Trophoblast cell (in vitro differentiated cells and primary cell): ENCODE measurements around the gene SERPINH1.

Source experiments
- DNase-seq, 2 donors: peaks; one replicate each; pipeline ENCODE4 v3.0.0-alpha.2; 2016
- H2AFZ ChIP-seq: 2 replicates; pipeline ENCODE4 v1.6.1; 2013; ENCODE audit warnings: low read length, moderate library complexity, mild to moderate bottlenecking; ENCODE audit not compliant: insufficient read depth, poor library complexity
- H2AK5ac ChIP-seq: 2 replicates; pipeline ENCODE4 v1.6.1; 2013; ENCODE audit warnings: mild to moderate bottlenecking, low read length
- H2BK120ac ChIP-seq: 2 replicates; pipeline ENCODE4 v1.6.1; 2013; ENCODE audit warnings: low read length, mild to moderate bottlenecking, moderate library complexity; ENCODE audit not compliant: insufficient read depth, poor library complexity
- H2BK12ac ChIP-seq: 2 replicates; pipeline ENCODE4 v1.6.1; 2013; ENCODE audit warnings: mild to moderate bottlenecking, low read length, moderate library complexity
- H2BK5ac ChIP-seq: 2 replicates; pipeline ENCODE4 v1.6.1; 2013; ENCODE audit warnings: low read length, low read depth, moderate library complexity, mild to moderate bottlenecking; ENCODE audit not compliant: poor library complexity
- H3K14ac ChIP-seq: 2 replicates; pipeline ENCODE4 v1.6.1; 2013; ENCODE audit warnings: mild to moderate bottlenecking, low read length
- H3K18ac ChIP-seq: 2 replicates; pipeline ENCODE4 v1.6.1; 2013; ENCODE audit warnings: mild to moderate bottlenecking, low read length
- H3K23ac ChIP-seq: 2 replicates; pipeline ENCODE4 v1.6.1; 2013; ENCODE audit warnings: low read length
- H3K27ac ChIP-seq: 2 replicates; pipeline ENCODE4 v1.5.1; 2013; ENCODE audit warnings: low read depth, mild to moderate bottlenecking, inconsistent platforms, low read length, moderate library complexity
- H3K27me3 ChIP-seq: 2 replicates; pipeline ENCODE4 v1.6.1; 2013; ENCODE audit warnings: inconsistent platforms, mild to moderate bottlenecking, low read length, moderate library complexity; ENCODE audit not compliant: insufficient read depth
- H3K36me3 ChIP-seq, 2 experiments: 1 replicate in 1 of 2; 2 replicates in 1 of 2; pipeline ENCODE4 v1.6.1; 2013; ENCODE audit warnings: low read length in 2 of 2, mild to moderate bottlenecking in 2 of 2, moderate library complexity in 1 of 2; ENCODE audit not compliant: insufficient read depth in 2 of 2, control insufficient read depth in 1 of 2
- H3K4ac ChIP-seq: 2 replicates; pipeline ENCODE4 v1.6.1; 2013; ENCODE audit warnings: low read depth, mild to moderate bottlenecking, low read length, moderate library complexity
- H3K4me1 ChIP-seq, 2 experiments: 1 replicate in 1 of 2; 2 replicates in 1 of 2; pipeline ENCODE4 v1.6.1; 2013; ENCODE audit warnings: low read length in 2 of 2, mild to moderate bottlenecking in 2 of 2, moderate library complexity in 1 of 2; ENCODE audit not compliant: insufficient read depth in 2 of 2, control insufficient read depth in 1 of 2
- H3K4me2 ChIP-seq: 2 replicates; pipeline ENCODE4 v1.6.1; 2013; ENCODE audit warnings: inconsistent platforms, mild to moderate bottlenecking, low read length, moderate library complexity
- H3K4me3 ChIP-seq: 2 replicates; pipeline ENCODE4 v1.5.1; 2013; ENCODE audit warnings: mild to moderate bottlenecking, low read depth, low read length, inconsistent platforms
- H3K79me1 ChIP-seq: one replicate; pipeline ENCODE4 v1.6.1; 2013; ENCODE audit warnings: low read length
- H3K79me2 ChIP-seq: 2 replicates; pipeline ENCODE4 v1.6.1; 2013; ENCODE audit warnings: low read length, mild to moderate bottlenecking; ENCODE audit not compliant: control insufficient read depth, insufficient read depth, poor library complexity
- H3K9ac ChIP-seq: 2 replicates; pipeline ENCODE4 v1.6.1; 2013; ENCODE audit warnings: mild to moderate bottlenecking, low read length
- H3K9me3 ChIP-seq: 2 replicates; pipeline ENCODE4 v1.6.1; 2013; ENCODE audit warnings: low read depth, mild to moderate bottlenecking, control low read depth, inconsistent platforms, low read length; ENCODE audit not compliant: insufficient read depth
- H4K12ac ChIP-seq: 2 replicates; pipeline ENCODE4 v1.6.1; 2013; ENCODE audit warnings: low read depth, mild to moderate bottlenecking, low read length, moderate library complexity
- H4K8ac ChIP-seq: 2 replicates; pipeline ENCODE4 v1.6.1; 2013; ENCODE audit warnings: low read depth, mild to moderate bottlenecking, low read length, moderate library complexity
- H4K91ac ChIP-seq: one replicate; pipeline ENCODE4 v1.6.1; 2013; ENCODE audit warnings: low read depth, mild to moderate bottlenecking, low read length, moderate library complexity
- WGBS: extraction: QIAGEN DNeasy Blood & Tissue Kit; methylation state at CpG from one replicate; pipeline ENCODE4 v1.1.7; 2013; ENCODE audit warnings: missing lambda C conversion rate; ENCODE audit not compliant: insufficient read length, insufficient coverage; ENCODE audit errors: extremely low coverage; 5-methylcytosine and 5-hydroxymethylcytosine counted together

SERPINH1 gene

DNA sequence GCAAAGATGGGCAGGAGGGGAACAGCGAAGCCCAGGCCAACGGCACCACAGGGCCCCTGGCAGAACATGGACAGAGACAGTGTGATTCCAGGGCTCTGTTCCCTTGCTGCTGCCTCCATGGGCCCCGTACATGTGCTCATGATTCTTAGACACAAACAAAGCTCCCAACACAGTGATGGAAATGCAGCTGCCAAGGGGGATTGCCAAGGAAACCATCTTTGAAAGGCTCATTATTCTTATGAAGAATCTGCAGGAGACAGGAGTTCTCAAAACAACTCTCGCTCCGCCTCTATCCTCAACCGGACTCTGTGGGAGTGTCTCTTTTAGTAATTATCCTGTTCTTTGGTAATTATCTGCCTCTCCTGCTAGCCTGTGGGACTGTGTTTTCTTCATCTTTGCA lies 32.2 kb downstream of the SERPINH1 start:
- Histone ChIP-seq H3K4me3 (no peak overlapping the region), H4K8ac (no peak overlapping the region), H3K4me2 (no peak overlapping the region), H3K9ac (no peak overlapping the region), H4K91ac (no peak overlapping the region), H2AFZ (no peak overlapping the region), H3K9me3 (peaks cover 2% of the 10 kb centered on the region), H3K79me1 (no peaks in the 10 kb centered on the region), H3K4me1 (no peaks in the 10 kb centered on the region), H3K27me3 (no peaks in the 10 kb centered on the region), H3K23ac (no peak overlapping the region), H2BK12ac (no peak overlapping the region), H3K18ac (no peak overlapping the region), H3K4ac (no peak overlapping the region), H2AK5ac (no peak overlapping the region), H3K79me2 (no peaks in the 10 kb centered on the region), H3K36me3 (no peaks in the 10 kb centered on the region), H2BK120ac (no peak overlapping the region), H3K27ac (no peak overlapping the region), H4K12ac (no peak overlapping the region), H3K14ac (no peak overlapping the region), H2BK5ac (no peak overlapping the region)
- WGBS = no CpG with 5 or more reads among the region's 6 CpGs
- no peak for DNase-seq

- Histone ChIP-seq H3K9ac (no peak overlapping the region), H3K4me3 (no peak overlapping the region), H3K23ac (no peak overlapping the region), H3K27ac (no peak overlapping the region), H4K12ac (no peak overlapping the region), H2BK5ac (no peak overlapping the region), H3K18ac (no peak overlapping the region), H3K9me3 (peaks cover 2% of the 10 kb centered on the region), H3K79me2 (no peaks in the 10 kb centered on the region), H2BK12ac (no peak overlapping the region), H3K14ac (no peak overlapping the region), H4K8ac (no peak overlapping the region), H3K4ac (no peak overlapping the region), H2BK120ac (no peak overlapping the region), H3K4me2 (no peak overlapping the region), H3K4me1 (no peaks in the 10 kb centered on the region), H2AFZ (no peak overlapping the region), H2AK5ac (no peak overlapping the region), H3K36me3 (no peaks in the 10 kb centered on the region), H3K27me3 (no peaks in the 10 kb centered on the region), H4K91ac (no peak overlapping the region), H3K79me1 (no peaks in the 10 kb centered on the region)
- no CpG with 5 or more reads among the region's 2 CpGs for WGBS
- DNase-seq = no peak
Measured at GRCh38 chr11:75595429-75595828, 33.4 kb downstream of the SERPINH1 start.

GRCh38 chr11:75596914-75597313 lies 34.9 kb downstream of the SERPINH1 start:
- Histone ChIP-seq H2AFZ (no peak overlapping the region), H3K23ac (no peak overlapping the region), H3K36me3 (no peaks in the 10 kb centered on the region), H4K12ac (no peak overlapping the region), H2BK120ac (no peak overlapping the region), H3K14ac (no peak overlapping the region), H2BK5ac (no peak overlapping the region), H4K8ac (no peak overlapping the region), H3K9ac (no peak overlapping the region), H3K27me3 (no peaks in the 10 kb centered on the region), H3K27ac (no peak overlapping the region), H3K79me1 (no peaks in the 10 kb centered on the region), H2AK5ac (no peak overlapping the region), H3K4ac (no peak overlapping the region), H3K18ac (no peak overlapping the region), H3K4me2 (no peak overlapping the region), H4K91ac (no peak overlapping the region), H3K9me3 (no peaks in the 10 kb centered on the region), H3K4me3 (no peak overlapping the region), H2BK12ac (no peak overlapping the region), H3K79me2 (no peaks in the 10 kb centered on the region), H3K4me1 (no peaks in the 10 kb centered on the region)
- WGBS = no CpG with 5 or more reads among the region's 4 CpGs
- no peak for DNase-seq

- Histone ChIP-seq H4K12ac (no peak overlapping the region), H3K9ac (no peak overlapping the region), H4K91ac (no peak overlapping the region), H3K27me3 (no peaks in the 10 kb centered on the region), H3K79me2 (no peaks in the 10 kb centered on the region), H3K9me3 (no peaks in the 10 kb centered on the region), H2AFZ (no peak overlapping the region), H3K14ac (no peak overlapping the region), H2AK5ac (no peak overlapping the region), H3K36me3 (no peaks in the 10 kb centered on the region), H3K4me3 (no peak overlapping the region), H4K8ac (no peak overlapping the region), H2BK120ac (no peak overlapping the region), H3K18ac (no peak overlapping the region), H3K4me2 (no peak overlapping the region), H3K4me1 (no peaks in the 10 kb centered on the region), H3K27ac (no peak overlapping the region), H3K79me1 (no peaks in the 10 kb centered on the region), H2BK12ac (no peak overlapping the region), H3K23ac (no peak overlapping the region), H3K4ac (no peak overlapping the region), H2BK5ac (no peak overlapping the region)
- whole genome bisulfite sequencing = no CpG with 5 or more reads among the region's 4 CpGs
- DNase-seq = peak in 1 of 2 donors; percentile 47
Measured at GRCh38 chr11:75597636-75598035, 35.6 kb downstream of the SERPINH1 start.
